AG09319 (cell line): Measurements from ENCODE around the gene DHDDS.

ENCODE experiments used
- DNase-seq: peaks from one replicate; pipeline ENCODE4 v3.0.0-alpha.2; 2010; ENCODE audit warnings: low read depth; ENCODE audit errors: extremely low read depth
- TF ChIP-seq, protein P1 (sequence below): IDR thresholded peaks from 2 replicates; pipeline ENCODE4 v1.5.1; 2011; ENCODE audit warnings: low read depth, mild to moderate bottlenecking, inconsistent platforms, low read length, moderate library complexity

DHDDS gene

DNA sequence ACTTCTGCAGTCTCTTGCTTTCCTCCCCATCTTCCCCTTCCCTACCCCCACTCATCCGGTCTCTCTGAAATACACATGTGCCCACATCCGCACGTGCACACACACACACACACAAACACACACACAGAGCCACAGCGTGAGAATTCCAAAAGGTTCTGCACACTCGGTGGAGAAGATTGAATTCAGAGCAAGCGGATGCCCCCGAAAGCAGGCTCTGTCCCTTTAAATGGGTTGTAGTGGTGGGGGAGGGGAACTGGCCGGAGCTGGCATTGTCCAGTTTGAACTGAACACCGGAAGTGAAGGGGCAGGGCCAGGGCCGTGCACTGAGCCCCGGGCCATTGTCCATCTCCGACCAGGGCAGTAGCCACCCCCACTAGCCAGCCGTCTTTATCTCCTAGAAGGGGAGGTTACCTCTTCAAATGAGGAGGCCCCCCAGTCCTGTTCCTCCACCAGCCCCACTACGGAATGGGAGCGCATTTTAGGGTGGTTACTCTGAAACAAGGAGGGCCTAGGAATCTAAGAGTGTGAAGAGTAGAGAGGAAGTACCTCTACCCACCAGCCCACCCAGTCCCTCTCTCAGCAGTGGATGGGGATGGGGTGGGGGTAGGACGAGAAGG, 22.8 kb upstream of the DHDDS start:
- TF ChIP-seq, protein P1, sequence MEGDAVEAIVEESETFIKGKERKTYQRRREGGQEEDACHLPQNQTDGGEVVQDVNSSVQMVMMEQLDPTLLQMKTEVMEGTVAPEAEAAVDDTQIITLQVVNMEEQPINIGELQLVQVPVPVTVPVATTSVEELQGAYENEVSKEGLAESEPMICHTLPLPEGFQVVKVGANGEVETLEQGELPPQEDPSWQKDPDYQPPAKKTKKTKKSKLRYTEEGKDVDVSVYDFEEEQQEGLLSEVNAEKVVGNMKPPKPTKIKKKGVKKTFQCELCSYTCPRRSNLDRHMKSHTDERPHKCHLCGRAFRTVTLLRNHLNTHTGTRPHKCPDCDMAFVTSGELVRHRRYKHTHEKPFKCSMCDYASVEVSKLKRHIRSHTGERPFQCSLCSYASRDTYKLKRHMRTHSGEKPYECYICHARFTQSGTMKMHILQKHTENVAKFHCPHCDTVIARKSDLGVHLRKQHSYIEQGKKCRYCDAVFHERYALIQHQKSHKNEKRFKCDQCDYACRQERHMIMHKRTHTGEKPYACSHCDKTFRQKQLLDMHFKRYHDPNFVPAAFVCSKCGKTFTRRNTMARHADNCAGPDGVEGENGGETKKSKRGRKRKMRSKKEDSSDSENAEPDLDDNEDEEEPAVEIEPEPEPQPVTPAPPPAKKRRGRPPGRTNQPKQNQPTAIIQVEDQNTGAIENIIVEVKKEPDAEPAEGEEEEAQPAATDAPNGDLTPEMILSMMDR, result no peak
- DNase-seq, result no peak

GRCh38 chr1:26410706-26411623, 21.2 kb upstream of the DHDDS start, which contains the start of gene LIN28A:
Gene LIN28A (plus strand): TSS chr1:26410817. CDS start chr1:26410892, 75 bp downstream.
- no peak for DNase-seq
- TF ChIP-seq, protein P1, result no peak

DNA sequence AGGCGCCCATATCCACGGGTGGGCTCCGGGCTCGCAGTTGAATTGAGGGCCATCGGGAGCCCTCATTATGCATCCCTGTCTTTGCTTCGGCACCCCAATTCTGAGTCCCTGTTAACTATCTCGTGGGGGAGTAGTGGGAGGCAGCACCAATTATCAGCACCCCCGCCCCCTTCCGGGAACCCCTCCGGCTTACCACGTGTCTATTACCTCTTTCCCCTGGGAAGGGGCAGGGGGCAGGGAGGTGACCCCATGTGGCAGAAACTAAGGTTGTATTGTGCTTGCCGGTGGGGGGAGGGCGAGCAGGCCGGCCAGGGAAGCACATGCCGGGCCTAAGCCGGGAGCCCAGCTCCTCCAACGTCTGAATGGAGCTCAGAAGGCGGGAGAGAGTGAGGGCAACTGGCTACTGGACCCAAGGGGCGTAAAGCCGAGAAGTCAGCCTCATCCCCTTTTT, 20.5 kb upstream of the DHDDS start:
- TF ChIP-seq, protein P1, result no peak
- no peak for DNase-seq

DNA sequence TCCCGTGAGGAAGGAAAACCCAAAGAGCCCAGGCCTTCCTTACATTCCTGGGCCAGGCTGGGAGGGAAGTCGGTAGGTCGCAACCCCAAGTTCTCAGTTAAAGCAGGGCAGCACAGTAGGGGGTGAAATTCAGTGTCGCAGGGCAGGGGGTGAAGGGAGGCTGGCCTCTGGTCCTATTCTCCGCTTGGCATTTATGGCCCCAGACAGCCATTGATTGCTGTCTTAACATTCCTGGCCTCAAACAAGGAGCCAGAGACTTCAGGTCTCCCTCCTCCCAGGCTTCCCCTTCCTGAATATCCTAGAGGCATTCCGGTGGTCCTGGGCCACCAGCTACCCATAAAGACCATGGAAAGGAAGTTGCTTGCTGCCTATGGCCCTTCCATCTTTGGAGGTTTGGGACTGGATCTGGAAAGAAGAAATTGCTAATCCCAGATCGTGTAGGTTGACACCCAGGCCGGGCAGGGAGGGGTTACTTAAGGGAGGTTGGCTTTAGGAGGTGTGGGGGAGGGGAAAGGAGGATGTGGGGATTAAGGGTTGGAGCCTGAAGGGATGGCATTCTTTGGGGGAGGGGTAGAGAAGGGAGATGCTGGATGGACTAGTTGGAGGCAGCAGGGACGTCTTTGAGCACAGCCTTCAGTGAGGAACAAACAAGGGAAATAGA, 19.8 kb upstream of the DHDDS start:
- no peak for DNase-seq
- TF ChIP-seq, protein P1, result no peak

DNA sequence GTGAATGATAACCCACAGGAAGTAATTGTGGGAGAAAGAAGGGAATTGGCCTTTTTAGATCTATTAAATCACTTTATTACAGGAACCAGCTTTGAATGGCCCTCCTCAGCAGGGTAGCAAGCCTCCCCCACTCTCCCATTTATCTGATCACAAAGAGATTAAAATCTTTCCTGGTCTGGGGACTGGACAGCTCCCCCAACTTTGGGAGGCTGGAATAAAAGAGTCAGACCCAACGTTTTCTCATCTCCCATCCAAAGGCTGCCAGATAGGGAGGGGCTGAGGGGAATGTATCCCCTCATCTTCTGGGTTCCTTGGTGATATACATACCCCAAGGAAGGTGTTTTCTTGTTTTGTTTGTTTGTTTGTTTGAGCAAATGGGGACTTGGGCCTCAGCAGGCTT, 19.1 kb upstream of the DHDDS start:
- no peak for DNase-seq
- TF ChIP-seq, protein P1, result no peak

- peak; percentile 14 for DNase-seq
- TF ChIP-seq, protein P1, result peak; percentile 90
These were observed 14.9 kb upstream of the DHDDS start for GRCh38 chr1:26417111-26417759.
